LNCaP clone FGC (cell line): Measurements from ENCODE around the gene PLXNA4.

ENCODE experiments used
- DNase-seq: peaks from one replicate; pipeline ENCODE4 v3.0.0-alpha.2; 2011; ENCODE audit warnings: low read depth
- H3K4me3 ChIP-seq: 2 replicates; pipeline ENCODE4 v1.5.1; 2011; ENCODE audit warnings: mild to moderate bottlenecking, low read depth, low read length, control low read depth
- CTCF ChIP-seq: IDR thresholded peaks from 2 replicates; pipeline ENCODE4 v1.5.1; 2012; ENCODE audit warnings: mild to moderate bottlenecking; ENCODE audit not compliant: control insufficient read depth, insufficient read depth; ENCODE audit errors: extremely low read depth

The PLXNA4 gene

GRCh38 chr7:132542895-132543294 lies 33.4 kb downstream of the PLXNA4 start:
- no peak for DNase-seq
- TF ChIP-seq CTCF, result no peak
- H3K4me3 ChIP-seq, result no peak overlapping the region

- no peak for TF ChIP-seq CTCF
- no peak for DNase-seq
- no peak overlapping the region for H3K4me3 ChIP-seq
These were observed 34.6 kb downstream of the PLXNA4 start for GRCh38 chr7:132541656-132542055.

- DNase-seq, result no peak
- H3K4me3 ChIP-seq, result no peak overlapping the region
- TF ChIP-seq CTCF, result no peak
These were observed 38.7 kb downstream of the PLXNA4 start for GRCh38 chr7:132537456-132538145.

GRCh38 chr7:132536654-132537395 lies 39.4 kb downstream of the PLXNA4 start:
- TF ChIP-seq CTCF, result no peak
- no peak for DNase-seq

GRCh38 chr7:132533916-132534315 lies 42.4 kb downstream of the PLXNA4 start:
- DNase-seq, result no peak
- no peak for TF ChIP-seq CTCF
- H3K4me3 ChIP-seq, result no peak overlapping the region

More at GRCh38 chr7:132536654-132537395, 39.4 kb downstream of the PLXNA4 start:
- no peak overlapping the region for H3K4me3 ChIP-seq

- no peak for DNase-seq
- H3K4me3 ChIP-seq, result no peak overlapping the region
- no peak for TF ChIP-seq CTCF
These were observed 44.0 kb downstream of the PLXNA4 start for GRCh38 chr7:132532281-132532680.

- DNase-seq, result no peak
- no peak overlapping the region for H3K4me3 ChIP-seq
- no peak for TF ChIP-seq CTCF
These were observed 44.7 kb downstream of the PLXNA4 start for GRCh38 chr7:132531562-132531961.
